Psoas muscle (tissue), 8 donors: ENCODE measurements around the gene NT5DC1. TPM values are rescaled to one million over a fixed set of nuclear protein-coding genes. Genes with fewer than 3 reads are reported as not detected.
A peak's percentile ranks its signal among the peaks of the same experiment; 100 is the strongest.

Experiments used
- ATAC-seq, 4 donors: fragments of 200-7000 bp; cut with Tn5 transposase; one replicate each; pipeline ENCODE4 v1.9.1; 2020; ENCODE audit warnings: moderate library complexity in 3 of 4, mild to moderate bottlenecking in 2 of 4
- DNase-seq, 2 donors: peaks; one replicate each; pipeline ENCODE4 v3.0.0-alpha.2; 2020
- H3K27ac ChIP-seq: fragments of 200-600 bp; one replicate; pipeline ENCODE4 v1.8.0; 2022
- H3K27me3 ChIP-seq, 3 donors: fragments of 200-600 bp in 1 of 3; one replicate each; pipeline versions ENCODE4 v1.6.1 to v1.8.0; 2013 to 2022; ENCODE audit warnings: low read length in 2 of 3, mild to moderate bottlenecking in 2 of 3, moderate library complexity in 1 of 3; ENCODE audit not compliant: insufficient read depth in 3 of 3
- H3K36me3 ChIP-seq, 2 donors: fragments of 200-600 bp in 1 of 2; one replicate each; pipeline versions ENCODE4 v1.6.1 to v1.8.0; 2013 to 2022; ENCODE audit warnings: low read depth in 1 of 2, mild to moderate bottlenecking in 1 of 2, moderate library complexity in 1 of 2; ENCODE audit not compliant: insufficient read depth in 1 of 2
- H3K4me1 ChIP-seq: fragments of 200-600 bp; one replicate; pipeline ENCODE4 v1.8.0; 2022
- H3K4me3 ChIP-seq: fragments of 200-600 bp; one replicate; pipeline ENCODE4 v1.8.0; 2022; ENCODE audit warnings: mild to moderate bottlenecking
- H3K9me3 ChIP-seq: fragments of 200-600 bp; one replicate; pipeline ENCODE4 v1.8.0; 2022
- WGBS, 3 donors: extraction: QIAGEN DNeasy Blood & Tissue Kit; methylation state at CpG; one replicate each; pipeline versions ENCODE4 v1.1.6 to v1.1.7; 2013; 5-methylcytosine and 5-hydroxymethylcytosine counted together
- intact Hi-C, 2 donors: fragments of 100-400 bp; cut with DNase I; formaldehyde crosslinking; loops; one replicate each; pipeline versions ENCODE4 v1.11.0 to v1.14.2; 2022
- polyA plus RNA-seq, 3 donors: library from polyadenylated mRNA; stranded (reverse); fragments of 200-250 nt; gene quantifications; one replicate each; pipeline ENCODE4 v1.2.3, GENCODE V29; 2013
- total RNA-seq, 4 donors: library from RNA; stranded (reverse); fragmentation: NEBNext Ultra II Directional in 2 of 4; extraction: Animal tissue kit (Norgen Biotek cat#: 25700) in 2 of 4; gene quantifications; one replicate each; pipeline versions ENCODE4 v1.2.1 to v1.2.4, GENCODE V29; 2021 to 2023
- TF ChIP-seq, protein P1 (sequence below): fragments of 200-600 bp; IDR thresholded peaks from one replicate; pipeline ENCODE4 v1.8.0; 2022; ENCODE audit warnings: antibody characterized with exemption
- donor health status: healthy with polysubstance abuse.
- donor health status: DM: no; HTN: no; CAD: no; lungs with moderate emphysema.
- donor health status: Bipolar disorder and iron deficiency.
- donor health status: healthy.
- donor health status: DM: yes; HTN: yes; CAD: no.
- donor health status: DM: no; HTN: no; CAD: no.
- donor health status: DM: no; HTN: no; CAD: no.
- donor health status: DM: yes; HTN: yes; CAD: no.

The NT5DC1 gene
- total and polyA plus RNA-seq, 7 donors: 4.6 to 30.9 (median 26.7) TPM

DNA sequence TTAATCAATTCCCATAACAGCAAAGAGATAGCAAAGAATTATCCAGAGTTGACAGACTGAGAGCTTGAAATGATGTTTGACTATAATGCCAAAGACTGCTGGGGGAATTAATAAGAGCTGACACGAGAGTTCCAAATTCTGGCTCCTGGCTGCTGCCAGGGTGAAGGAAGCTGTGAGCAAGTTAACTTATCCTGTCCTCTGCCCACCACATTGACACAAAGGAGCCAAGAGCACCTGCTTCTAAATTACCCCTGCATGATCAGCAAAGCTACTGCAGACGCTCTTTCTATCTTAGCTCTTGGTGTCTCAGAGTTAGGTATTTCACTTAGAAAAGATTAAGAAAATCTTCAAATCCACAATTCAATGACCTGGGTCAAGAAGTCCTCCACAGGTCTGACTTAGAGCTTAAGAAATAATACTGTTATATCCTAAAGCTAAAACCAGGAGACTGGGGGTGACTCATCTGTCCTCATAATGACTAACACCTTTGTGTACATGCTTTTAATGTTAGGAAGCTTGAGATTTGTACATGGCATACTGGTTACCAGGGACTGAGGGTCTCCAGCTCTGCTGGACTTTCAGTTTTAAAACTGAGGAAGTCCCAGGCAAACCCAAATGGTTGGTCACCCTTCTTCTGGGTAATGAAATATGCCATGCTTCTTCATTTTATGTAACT is 26.8 kb upstream of the NT5DC1 start:
- WGBS, 3 donors: 41 to 54% (median 46%) methylated on average over 2 of the region's 2 CpGs
- H3K9me3 ChIP-seq: no peaks in the 10 kb centered on the region
- intact Hi-C loops: no loop called here
- H3K36me3 ChIP-seq: no peaks in the 10 kb centered on the region
- TF ChIP-seq, protein P1, sequence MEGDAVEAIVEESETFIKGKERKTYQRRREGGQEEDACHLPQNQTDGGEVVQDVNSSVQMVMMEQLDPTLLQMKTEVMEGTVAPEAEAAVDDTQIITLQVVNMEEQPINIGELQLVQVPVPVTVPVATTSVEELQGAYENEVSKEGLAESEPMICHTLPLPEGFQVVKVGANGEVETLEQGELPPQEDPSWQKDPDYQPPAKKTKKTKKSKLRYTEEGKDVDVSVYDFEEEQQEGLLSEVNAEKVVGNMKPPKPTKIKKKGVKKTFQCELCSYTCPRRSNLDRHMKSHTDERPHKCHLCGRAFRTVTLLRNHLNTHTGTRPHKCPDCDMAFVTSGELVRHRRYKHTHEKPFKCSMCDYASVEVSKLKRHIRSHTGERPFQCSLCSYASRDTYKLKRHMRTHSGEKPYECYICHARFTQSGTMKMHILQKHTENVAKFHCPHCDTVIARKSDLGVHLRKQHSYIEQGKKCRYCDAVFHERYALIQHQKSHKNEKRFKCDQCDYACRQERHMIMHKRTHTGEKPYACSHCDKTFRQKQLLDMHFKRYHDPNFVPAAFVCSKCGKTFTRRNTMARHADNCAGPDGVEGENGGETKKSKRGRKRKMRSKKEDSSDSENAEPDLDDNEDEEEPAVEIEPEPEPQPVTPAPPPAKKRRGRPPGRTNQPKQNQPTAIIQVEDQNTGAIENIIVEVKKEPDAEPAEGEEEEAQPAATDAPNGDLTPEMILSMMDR: no peak
- H3K4me3 ChIP-seq: no peak overlapping the region
- no peaks in the 10 kb centered on the region for H3K27me3 ChIP-seq
- peak in 3 of 4 donors; percentile 45 to 81 (median 69) for ATAC-seq
- no peak for DNase-seq
- H3K4me1 ChIP-seq: peaks cover 15% of the 10 kb centered on the region
- peak overlapping the region; percentile 78 for H3K27ac ChIP-seq

DNA sequence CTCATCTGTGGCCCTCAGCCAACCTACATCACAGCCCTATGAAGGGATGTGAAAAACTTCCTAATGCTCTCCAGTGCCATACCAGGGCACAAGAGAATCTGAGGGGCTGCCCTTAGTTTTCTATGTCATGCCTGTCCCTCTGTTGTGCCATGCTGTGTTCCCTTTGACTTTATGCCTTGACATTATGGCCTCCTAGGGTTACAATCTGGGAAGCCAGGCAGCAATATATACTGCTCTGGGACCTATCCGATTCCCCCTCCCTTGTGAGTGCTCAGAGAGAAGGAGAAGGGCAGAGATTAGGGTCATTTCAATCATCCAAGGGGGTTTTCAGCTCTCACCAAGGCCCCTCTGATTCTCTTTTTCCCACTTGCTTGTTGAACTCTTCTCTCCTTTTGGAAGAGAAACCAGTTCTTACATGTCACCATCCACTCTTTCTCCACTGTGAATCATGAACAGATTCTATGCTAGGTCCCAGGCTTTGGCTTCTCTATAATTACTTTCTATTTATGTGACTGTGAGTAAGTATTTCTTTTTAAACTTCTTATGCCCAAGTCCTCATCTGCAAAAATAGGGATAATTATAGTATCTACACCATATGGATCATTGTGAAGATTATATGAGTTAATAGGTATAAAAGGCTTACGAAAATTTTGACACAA is 25.8 kb upstream of the NT5DC1 start:
- ATAC-seq: peak; percentile 77 to 93 (median 89)
- H3K4me1 ChIP-seq: peaks cover 15% of the 10 kb centered on the region
- H3K27me3 ChIP-seq: no peaks in the 10 kb centered on the region
- H3K9me3 ChIP-seq: no peaks in the 10 kb centered on the region
- no peaks in the 10 kb centered on the region for H3K36me3 ChIP-seq
- intact Hi-C loops: loop anchor here in 1 of 2 donors (1.0 kb wide), 1 partner anchor 40 kb away; no protein-coding TSS in a partner anchor
- no peak for DNase-seq
- peak overlapping the region; percentile 78 for H3K27ac ChIP-seq
- H3K4me3 ChIP-seq: no peak overlapping the region
- TF ChIP-seq, protein P1: no peak
- WGBS, 3 donors: 79 to 93% (median 89%) methylated on average over 2 of the region's 2 CpGs

DNA sequence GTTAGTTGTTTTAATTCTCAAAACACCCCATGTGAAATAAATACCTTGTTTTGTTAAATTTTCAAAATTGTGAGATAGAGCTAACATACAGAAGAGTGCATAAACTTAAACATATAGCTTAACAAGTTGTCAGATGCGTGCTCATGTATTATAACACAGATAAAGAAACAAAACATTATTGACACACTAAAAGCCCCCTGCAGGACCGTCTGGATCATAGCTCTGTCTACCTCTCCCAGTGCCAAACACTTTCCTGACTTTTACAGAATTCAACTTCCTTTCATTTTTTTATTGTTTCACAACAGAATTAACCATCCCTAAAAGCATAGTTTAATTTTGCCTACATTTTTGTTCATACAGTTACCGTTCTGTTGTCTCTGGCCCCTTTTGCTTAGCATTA is 22.1 kb upstream of the NT5DC1 start:
- intact Hi-C loops: no loop called here
- H3K27ac ChIP-seq: no peak overlapping the region
- no peak for DNase-seq
- no peak overlapping the region for H3K4me3 ChIP-seq
- TF ChIP-seq, protein P1: no peak
- H3K4me1 ChIP-seq: peaks cover 14% of the 10 kb centered on the region
- no peaks in the 10 kb centered on the region for H3K27me3 ChIP-seq
- no peaks in the 10 kb centered on the region for H3K36me3 ChIP-seq
- H3K9me3 ChIP-seq: no peaks in the 10 kb centered on the region
- ATAC-seq: no peak
- 73 to 77% (median 75%) methylated on average over 3 of the region's 3 CpGs for WGBS, 3 donors

DNA sequence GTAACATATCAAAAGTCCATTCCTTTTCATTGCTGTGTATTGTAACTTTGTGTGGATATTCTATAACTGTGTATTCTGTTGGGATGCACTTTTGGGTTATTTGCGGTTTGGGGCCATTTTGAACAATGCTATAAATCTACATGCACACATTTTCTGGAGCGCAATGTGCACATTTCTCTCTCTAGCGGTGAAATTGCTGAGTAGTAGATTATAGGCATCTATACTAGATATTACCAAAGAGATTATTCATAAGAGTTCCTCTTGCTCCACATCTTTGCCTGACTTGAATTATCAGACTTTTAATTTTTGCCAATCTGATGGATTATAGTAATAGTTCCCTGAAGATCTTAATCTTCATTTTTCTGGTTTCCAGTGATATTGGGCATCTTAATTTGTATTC is 21.7 kb upstream of the NT5DC1 start:
- Histone ChIP-seq H3K27ac (no peak overlapping the region), H3K4me3 (no peak overlapping the region), H3K4me1 (peaks cover 10% of the 10 kb centered on the region), H3K27me3 (no peaks in the 10 kb centered on the region), H3K9me3 (no peaks in the 10 kb centered on the region), H3K36me3 (no peaks in the 10 kb centered on the region)
- intact Hi-C loops: no loop called here
- TF ChIP-seq, protein P1: no peak
- 95 to 98% (median 95%) methylated on average over 3 of the region's 3 CpGs for WGBS, 3 donors
- ATAC-seq (no peak), DNase-seq (no peak)
